Astrocyte (in vitro differentiated cells and primary cell): Measurements from ENCODE around the gene CCDC69.

Experiments
- CTCF ChIP-seq: IDR thresholded peaks from 2 replicates; pipeline ENCODE4 v1.5.1; 2011; ENCODE audit warnings: low read depth, mild to moderate bottlenecking, inconsistent platforms, low read length, moderate library complexity; ENCODE audit not compliant: insufficient read depth
- EZH2 ChIP-seq: IDR thresholded peaks from 2 replicates; pipeline ENCODE4 v1.6.1; 2012; ENCODE audit warnings: mild to moderate bottlenecking, low read length, inconsistent platforms; ENCODE audit not compliant: insufficient read depth

GRCh38 chr5:151198861-151199260 lies 25.0 kb downstream of the CCDC69 start:
- no peak for TF ChIP-seq CTCF
- TF ChIP-seq EZH2, result no peak
